SK-N-SH (cell line): ENCODE measurements around the gene INPP5B. TPM values are rescaled to one million over a fixed set of nuclear protein-coding genes. Genes with fewer than 3 reads are reported as not detected.

Experiments used
- CTCF ChIA-PET: fragments of 300-600, 350-600 bp; formaldehyde crosslinking; extraction: SDS; loops from one replicate; lab custom pipeline; 2021; lab: Yijun Ruan, JAX
- POLR2A ChIA-PET: fragments of 350-600 bp; sonication (Branson Sonifier 250); formaldehyde crosslinking; extraction: SDS; loops from one replicate; lab custom pipeline; 2020; ENCODE audit warnings: antibody characterized with exemption, inconsistent platforms; lab: Yijun Ruan, JAX
- DNase-seq: peaks from one replicate; pipeline ENCODE4 v3.0.0; 2012
- H2AFZ ChIP-seq: fragments of 200-600 bp; sonication (generic); 2 replicates; pipeline ENCODE4 v1.8.1; 2016; ENCODE audit warnings: antibody characterized with exemption, mild to moderate bottlenecking, low read depth
- H3F3A ChIP-seq: fragments of 200-600 bp; sonication (generic); replicated peaks from 2 replicates; pipeline ENCODE3; 2016; ENCODE audit warnings: antibody characterized with exemption, mild to moderate bottlenecking; ENCODE audit not compliant: insufficient read depth
- H3K27ac ChIP-seq, 2 experiments: fragments of 200-500 bp in 1 of 2; fragments of 200-600 bp in 1 of 2; sonication (Bioruptor generic) in 1 of 2; sonication (generic), shearing (Covaris generic) in 1 of 2; 2 replicates each; pipeline versions ENCODE4 v1.5.1 to v1.6.1; 2014 to 2016; ENCODE audit warnings: low read depth in 2 of 2, inconsistent platforms in 1 of 2, low read length in 1 of 2, mild to moderate bottlenecking in 1 of 2, mixed read lengths in 1 of 2
- H3K27me3 ChIP-seq: fragments of 200-600 bp; sonication (generic), shearing (Covaris generic); 2 replicates; pipeline ENCODE4 v1.6.1; 2016; ENCODE audit warnings: mixed run types; ENCODE audit not compliant: insufficient read depth
- H3K36me3 ChIP-seq, 2 experiments: fragments of 200-500 bp in 1 of 2; fragments of 200-600 bp in 1 of 2; sonication (Bioruptor generic) in 1 of 2; sonication (generic) in 1 of 2; replicated peaks in 1 of 2; 2 replicates each; pipeline versions ENCODE3 to v1.5.1; 2014 to 2016; ENCODE audit warnings: low read length in 1 of 2, mild to moderate bottlenecking in 1 of 2; ENCODE audit not compliant: insufficient read depth in 2 of 2, control insufficient read depth in 1 of 2
- H3K4me1 ChIP-seq, 2 experiments: fragments of 200-500 bp in 1 of 2; fragments of 200-600 bp in 1 of 2; sonication (Bioruptor generic) in 1 of 2; sonication (generic), shearing (Covaris generic) in 1 of 2; 2 replicates each; pipeline versions ENCODE4 v1.5.1 to v1.6.1; 2014 to 2016; ENCODE audit warnings: low read depth in 1 of 2, low read length in 1 of 2, mixed run types in 1 of 2; ENCODE audit not compliant: insufficient read depth in 2 of 2, control insufficient read depth in 1 of 2
- H3K4me2 ChIP-seq: fragments of 200-600 bp; sonication (generic), shearing (Covaris generic); 2 replicates; pipeline ENCODE4 v1.6.1; 2017; ENCODE audit warnings: mixed run types
- H3K4me3 ChIP-seq, 2 experiments: fragments of 200-500 bp in 1 of 2; fragments of 200-600 bp in 1 of 2; sonication (Bioruptor generic) in 1 of 2; sonication (generic), shearing (Covaris generic) in 1 of 2; 2 replicates each; pipeline versions ENCODE4 v1.5.1 to v1.8.1; 2014 to 2016; ENCODE audit warnings: low read depth in 2 of 2, inconsistent platforms in 1 of 2, low read length in 1 of 2, mild to moderate bottlenecking in 1 of 2, mixed read lengths in 1 of 2, moderate library complexity in 1 of 2
- H3K79me2 ChIP-seq: fragments of 200-600 bp; sonication (generic); 2 replicates; pipeline ENCODE4 v1.8.1; 2017; ENCODE audit warnings: mild to moderate bottlenecking; ENCODE audit not compliant: insufficient read depth
- H3K9ac ChIP-seq: fragments of 200-600 bp; sonication (generic); 2 replicates; pipeline ENCODE4 v1.6.1; 2017; ENCODE audit warnings: mixed run types
- H3K9me2 ChIP-seq: fragments of 200-600 bp; sonication (generic); 2 replicates; pipeline ENCODE4 v1.6.1; 2017; ENCODE audit warnings: mixed run types
- H3K9me3 ChIP-seq: fragments of 200-600 bp; sonication (generic); 2 replicates; pipeline ENCODE4 v1.6.1; 2017; ENCODE audit warnings: mixed run types, mild to moderate bottlenecking, moderate library complexity
- H4K20me1 ChIP-seq: fragments of 200-600 bp; sonication (generic); 2 replicates; pipeline ENCODE4 v1.6.1; 2017; ENCODE audit warnings: mild to moderate bottlenecking, mixed run types; ENCODE audit not compliant: insufficient read depth
- EP300 ChIP-seq, 2 experiments: IDR thresholded peaks; 2 replicates each; pipeline versions ENCODE4 v1.4.0 to v1.6.1; 2012; ENCODE audit warnings: borderline replicate concordance in 1 of 2, low read depth in 1 of 2, low read length in 1 of 2
- EZH2phosphoT487 ChIP-seq: fragments of 200-600 bp; sonication (generic); IDR thresholded peaks from 2 replicates; pipeline ENCODE4 v1.6.1; 2017; ENCODE audit warnings: low read depth, mixed run types, mild to moderate bottlenecking, antibody characterized with exemption, moderate library complexity, borderline replicate concordance
- FOSL2 ChIP-seq: IDR thresholded peaks from 2 replicates; pipeline ENCODE4 v1.4.0; 2012; ENCODE audit warnings: low read depth, mild to moderate bottlenecking, moderate library complexity, borderline replicate concordance
- GABPA ChIP-seq: IDR thresholded peaks from 2 replicates; pipeline ENCODE4 v1.4.0; 2012; ENCODE audit warnings: low read depth, mild to moderate bottlenecking
- GATA2 ChIP-seq: sonication (generic); formaldehyde crosslinking; IDR thresholded peaks from 2 replicates; pipeline ENCODE4 v1.5.0; 2020; ENCODE audit warnings: mild to moderate bottlenecking, missing genetic modification reagents
- IRF3 ChIP-seq: fragments of 150-350 bp; IDR thresholded peaks from 2 replicates; pipeline ENCODE4 v1.6.1; 2016; ENCODE audit warnings: mild to moderate bottlenecking, low read depth, low read length
- JUND ChIP-seq: IDR thresholded peaks from 2 replicates; pipeline ENCODE4 v1.4.0; 2012
- MEF2A ChIP-seq: IDR thresholded peaks from 2 replicates; pipeline ENCODE4 v1.4.0; 2012; ENCODE audit warnings: low read depth, borderline replicate concordance
- MXI1 ChIP-seq: IDR thresholded peaks from 2 replicates; pipeline ENCODE4 v1.6.1; 2012; ENCODE audit warnings: mild to moderate bottlenecking, low read depth, low read length, improper control_type of control experiment
- PBX3 ChIP-seq: IDR thresholded peaks from 2 replicates; pipeline ENCODE4; 2012
- RCOR1 ChIP-seq: fragments of 150-350 bp; IDR thresholded peaks from 2 replicates; pipeline ENCODE4 v1.6.1; 2017; ENCODE audit warnings: antibody characterized with exemption, low read length
- TAF1 ChIP-seq: IDR thresholded peaks from 2 replicates; pipeline ENCODE4 v1.6.1; 2012; ENCODE audit warnings: low read depth, mild to moderate bottlenecking, low read length, moderate library complexity, borderline replicate concordance
- TCF12 ChIP-seq: IDR thresholded peaks from 2 replicates; pipeline ENCODE4 v1.4.0; 2012
- USF1 ChIP-seq: IDR thresholded peaks from 2 replicates; pipeline ENCODE4 v1.4.0; 2012; ENCODE audit warnings: low read depth, borderline replicate concordance
- USF2 ChIP-seq: fragments of 150-350 bp; IDR thresholded peaks from 2 replicates; pipeline ENCODE4 v1.6.1; 2017; ENCODE audit warnings: antibody characterized with exemption, low read length, low read depth, borderline replicate concordance
- YY1 ChIP-seq: IDR thresholded peaks from 2 replicates; pipeline ENCODE4 v1.4.0; 2012; ENCODE audit warnings: low read depth, mild to moderate bottlenecking
- WGBS: methylation state at CpG from one replicate; pipeline ENCODE4 v1.1.6; 2017; ENCODE audit warnings: low lambda C conversion rate; 5-methylcytosine and 5-hydroxymethylcytosine counted together
- polyA plus RNA-seq, 3 experiments: library from polyadenylated mRNA; depleted of rRNA; stranded (reverse); fragments of >200 nt; gene quantifications; 2 replicates each; pipeline ENCODE4 v1.2.3, GENCODE V29; 2012

INPP5B gene
- polyA plus RNA-seq, 1 of the 3 experiments (the other 2 are of a cell fraction), result 10.5 TPM

GRCh38 chr1:37821481-37821880 is 125.4 kb downstream of the INPP5B start:
- Histone ChIP-seq H3K4me2 (no peak overlapping the region), H2AFZ (no peak overlapping the region), H3K9me3 (no peaks in the 10 kb centered on the region), H3K79me2 (peaks cover 3% of the 10 kb centered on the region; the same call in 1 of the 2 replicates)
- 100% methylated on average over 2 of the region's 2 CpGs for WGBS
- POLR2A ChIA-PET, result no interaction called here
- TF ChIP-seq MXI1, result no peak
- no peak for TF ChIP-seq EZH2phosphoT487
- no peak for TF ChIP-seq GATA2 (CRISPR knock-in tag)
- TF ChIP-seq RCOR1, result no peak
- TF ChIP-seq JUND, result no peak
- no peak for TF ChIP-seq PBX3
- TF ChIP-seq TAF1, result no peak
- TF ChIP-seq, all 33 proteins: peak for 0
- Histone ChIP-seq H3K4me1 (no peaks in the 10 kb centered on the region), H3K9ac (no peak overlapping the region), H3F3A (peaks cover 5% of the 10 kb centered on the region), H4K20me1 (no peaks in the 10 kb centered on the region), H3K36me3 (peaks cover 45 to 58% of the 10 kb centered on the region in 2 experiments), H3K4me3 (no peak overlapping the region), H3K9me2 (no peaks in the 10 kb centered on the region), H3K27ac (no peak overlapping the region), H3K27me3 (no peaks in the 10 kb centered on the region)
- DNase-seq, result no peak
- CTCF ChIA-PET, result interaction anchor here (0.9 to 2.3 kb wide), 3 partner anchors 9 to 39 kb away, joined by 3 to 8 read pairs (median 3); partner anchors contain the start of genes C1orf122, MTF1 and YRDC

- Histone ChIP-seq H3K4me1 (no peaks in the 10 kb centered on the region), H3K9me3 (no peaks in the 10 kb centered on the region), H3K27ac (no peak overlapping the region), H3F3A (peaks cover 1% of the 10 kb centered on the region), H4K20me1 (no peaks in the 10 kb centered on the region), H2AFZ (no peak overlapping the region), H3K36me3 (peaks cover 52 to 66% of the 10 kb centered on the region in 2 experiments), H3K4me3 (no peak overlapping the region), H3K27me3 (no peaks in the 10 kb centered on the region), H3K9me2 (no peaks in the 10 kb centered on the region), H3K9ac (no peak overlapping the region), H3K4me2 (no peak overlapping the region), H3K79me2 (peaks cover 3% of the 10 kb centered on the region; the same call in 1 of the 2 replicates)
- ChIA-PET CTCF (interaction anchor here (0.9 kb wide), 1 partner anchor 42 kb away, joined by 5 read pairs; the partner anchor contains the start of gene MTF1), POLR2A (interaction anchor here (1.0 kb wide), 1 partner anchor 42 kb away, joined by 3 read pairs; the partner anchor contains the start of gene MTF1)
- no peak for TF ChIP-seq FOSL2
- no peak for TF ChIP-seq TAF1
- TF ChIP-seq EP300 (IDR thresholded peaks at IDR 0.05; ENCODE audit: borderline replicate concordance in 1 of 2, low read depth in 1 of 2, low read length in 1 of 2), result no peak
- no peak for TF ChIP-seq MEF2A
- no peak for TF ChIP-seq USF1
- no peak for TF ChIP-seq TCF12
- no peak for TF ChIP-seq YY1
- no peak for TF ChIP-seq IRF3
- TF ChIP-seq USF2, result no peak
- no peak for TF ChIP-seq GABPA
- WGBS, result 33% methylated on average over 2 of the region's 2 CpGs
- no peak for DNase-seq
Measured at GRCh38 chr1:37817481-37817880, 129.4 kb downstream of the INPP5B start.
